HL-60/S4 treated with retinoic acid at 250 ng/mL for 4 days and 3 days (cell line): ENCODE data around the gene RAB40B.

Experiments used
- in situ Hi-C: fragments of 300-500 bp; cut with MboI; formaldehyde crosslinking; loops from 2 replicates; pipeline ENCODE4 v1.7.0; 2022; ENCODE audit warnings: low sequenced_read_pairs

The RAB40B gene

DNA sequence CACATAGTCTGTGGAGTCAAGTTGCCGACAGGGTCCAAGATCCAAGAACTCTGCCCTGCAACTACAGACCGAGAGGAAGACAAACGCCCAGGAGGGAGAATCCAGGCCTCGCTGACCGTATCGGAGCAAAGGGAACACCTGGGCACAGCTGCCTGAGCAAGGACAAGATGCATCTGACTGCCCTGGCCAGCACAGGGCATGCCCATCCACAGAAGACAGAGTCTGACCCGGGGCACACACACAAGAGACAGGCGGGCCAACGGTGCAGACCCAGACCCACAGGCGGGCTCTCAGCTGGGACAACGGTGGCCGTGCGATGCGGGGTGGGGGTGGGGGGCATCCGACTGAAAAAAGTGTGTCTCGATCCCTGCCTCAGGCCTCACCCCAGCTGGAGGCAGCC, 6.2 kb downstream of the RAB40B start:
- in situ Hi-C loops = no loop called here

DNA sequence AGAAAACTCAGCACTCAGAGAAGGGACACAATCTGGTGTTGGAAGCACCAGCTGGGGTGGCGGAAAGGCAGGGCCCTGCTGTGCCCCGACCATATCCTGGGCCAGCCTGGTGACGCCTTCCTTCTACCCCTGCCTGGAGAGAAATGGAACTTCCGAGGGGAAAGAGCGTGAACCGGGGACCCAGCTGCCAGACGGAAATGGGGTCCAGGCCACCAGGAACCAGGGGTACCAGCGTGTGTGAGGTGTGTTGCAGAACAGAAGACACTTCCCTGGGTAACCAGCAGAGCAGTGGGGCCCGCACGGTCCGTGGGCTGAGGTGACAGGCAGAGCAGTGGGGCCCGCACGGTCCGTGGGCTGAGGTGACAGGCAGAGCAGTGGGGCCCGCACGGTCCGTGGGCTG, 6.8 kb downstream of the RAB40B start:
- in situ Hi-C loops = no loop called here

DNA sequence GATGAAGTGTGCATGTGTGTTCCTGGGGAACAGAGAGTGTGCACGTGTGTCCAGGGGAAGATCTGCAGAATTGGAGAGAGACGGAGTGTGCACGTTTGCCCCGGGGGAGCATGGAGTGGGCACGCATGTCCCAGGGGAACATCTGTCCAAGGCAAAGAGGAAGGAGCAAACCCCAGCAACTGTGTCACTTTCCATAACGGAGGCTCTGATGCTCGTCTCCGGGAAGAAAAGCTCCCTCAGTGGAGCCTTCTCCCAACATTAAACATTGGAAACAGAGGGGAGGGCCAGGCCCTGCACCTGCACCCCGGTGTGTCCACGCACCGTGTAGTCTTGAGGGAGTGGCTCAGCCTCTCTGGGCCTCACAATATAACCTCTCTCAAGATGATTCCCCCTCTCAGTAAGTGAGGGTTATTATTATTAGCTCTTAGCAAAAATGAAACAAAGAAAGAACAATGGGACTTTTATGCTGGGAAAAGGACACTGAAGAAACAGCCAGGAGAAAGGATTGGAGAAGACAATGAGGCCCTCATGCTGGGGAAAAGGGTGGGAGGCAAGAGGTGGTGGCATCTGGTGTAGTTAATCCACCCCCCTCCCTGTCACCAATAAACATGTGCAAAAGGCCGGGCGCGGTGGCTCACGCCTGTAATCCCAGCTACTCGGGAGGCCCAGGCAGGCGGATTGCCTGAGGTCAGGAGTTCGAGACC, 7.6 kb downstream of the RAB40B start:
- in situ Hi-C loops = no loop called here

DNA sequence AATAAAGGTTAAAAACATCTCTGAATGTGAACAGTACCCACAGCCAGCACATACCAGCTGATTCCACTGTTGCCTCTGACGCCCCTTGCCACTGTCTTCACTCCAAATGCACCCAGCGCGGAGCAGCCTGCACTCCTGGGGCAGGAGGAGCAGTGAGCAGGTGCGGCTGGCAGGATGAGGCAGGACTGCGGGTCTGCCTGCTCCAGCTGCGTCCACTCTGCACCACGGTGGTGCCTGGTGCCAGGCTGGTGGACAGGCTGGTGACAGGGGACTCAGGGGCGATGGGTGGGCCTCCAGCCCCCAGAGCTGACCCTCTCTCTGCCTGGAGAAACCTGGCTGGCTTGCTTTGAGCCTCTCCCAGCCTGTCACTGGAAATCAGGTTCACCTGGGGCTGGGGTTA, 9.4 kb downstream of the RAB40B start:
- in situ Hi-C loops = no loop called here

DNA sequence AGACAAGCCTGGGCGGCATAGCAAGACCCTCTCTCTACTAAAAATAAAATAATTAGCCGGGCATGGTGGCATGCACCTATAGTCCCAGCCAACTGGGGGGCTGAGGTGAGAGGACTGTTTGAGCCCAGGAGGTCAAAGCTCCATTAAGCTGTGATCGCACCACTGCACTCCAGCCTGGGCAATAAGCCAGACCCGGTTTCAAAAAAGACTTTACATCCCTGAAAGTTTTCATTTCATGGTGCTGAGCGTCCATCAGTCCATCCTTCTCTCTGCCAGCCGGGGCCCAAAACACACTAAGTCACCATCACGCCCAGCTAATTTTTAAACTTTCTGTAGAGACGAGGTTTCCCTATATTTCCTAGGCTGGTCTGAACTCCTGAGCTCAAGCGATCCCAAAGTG, 10.6 kb downstream of the RAB40B start:
- in situ Hi-C loops = no loop called here

DNA sequence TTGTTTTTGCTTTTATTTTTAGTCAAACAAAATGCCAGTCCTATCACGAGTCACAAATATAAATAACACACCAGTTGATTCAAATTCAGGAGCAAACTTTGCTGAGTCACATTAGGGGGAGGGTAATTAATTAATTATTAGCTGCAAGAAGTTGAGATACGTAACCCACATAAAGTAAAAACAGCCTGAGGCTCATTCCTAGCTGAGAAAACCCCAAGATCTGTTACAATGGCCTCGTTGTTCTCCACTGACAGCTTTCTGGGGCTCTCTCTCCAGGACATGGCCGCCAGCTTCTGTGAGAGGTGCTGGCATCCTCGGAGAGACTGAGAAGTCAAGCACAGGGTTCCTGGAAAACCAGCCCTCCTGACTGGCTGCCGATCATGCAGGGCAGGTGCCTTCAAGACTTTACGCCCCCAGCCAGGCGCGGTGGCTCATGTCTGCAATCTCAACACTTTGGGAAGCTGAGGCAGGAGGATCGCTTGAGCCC, 11.1 kb downstream of the RAB40B start:
- in situ Hi-C loops = no loop called here

DNA sequence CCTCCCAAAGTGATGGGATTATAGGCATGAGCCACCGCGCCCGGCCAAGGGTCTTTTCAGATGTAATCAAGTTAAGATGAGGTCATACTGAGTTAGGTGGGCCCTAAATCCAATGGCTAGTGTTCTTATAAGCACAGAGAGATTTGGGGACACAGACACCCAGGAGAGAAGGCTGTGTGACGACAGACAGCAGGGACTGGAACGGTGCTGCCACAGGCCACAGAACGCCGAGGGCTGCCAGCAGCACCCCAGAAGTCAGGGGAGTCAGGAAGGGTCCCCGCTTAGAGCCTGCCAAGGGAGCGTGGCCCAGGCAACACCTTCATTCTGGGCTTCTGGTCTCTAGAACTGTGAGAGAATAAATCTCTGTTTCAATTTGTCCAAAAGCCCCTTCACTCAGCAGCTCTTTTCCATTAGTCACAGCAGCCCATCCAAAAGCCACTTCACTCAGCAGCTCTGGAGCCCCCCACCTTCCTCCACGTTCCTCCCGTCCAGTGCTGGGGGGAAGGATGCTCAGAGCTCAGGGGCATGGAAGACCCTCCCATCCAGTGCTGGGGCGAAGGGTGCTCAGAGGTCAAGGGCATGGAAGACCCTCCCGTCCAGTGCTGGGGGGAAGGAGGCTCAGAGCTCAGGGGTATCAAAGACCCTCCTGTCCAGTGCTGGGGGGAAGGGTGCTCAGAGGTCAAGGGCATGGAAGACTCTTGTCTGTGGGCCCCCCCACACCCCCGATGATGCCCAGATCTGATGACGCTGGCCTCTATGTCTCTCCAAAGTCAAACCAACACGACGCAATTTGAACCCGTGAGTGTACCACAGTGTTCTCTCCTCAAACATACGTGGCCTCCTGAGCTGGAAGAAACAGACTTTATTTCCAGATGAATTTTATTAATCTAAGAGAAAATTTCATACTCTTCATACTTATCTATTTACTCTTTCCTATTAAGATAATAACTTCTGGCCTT, 11.9 kb downstream of the RAB40B start:
- in situ Hi-C loops = no loop called here

DNA sequence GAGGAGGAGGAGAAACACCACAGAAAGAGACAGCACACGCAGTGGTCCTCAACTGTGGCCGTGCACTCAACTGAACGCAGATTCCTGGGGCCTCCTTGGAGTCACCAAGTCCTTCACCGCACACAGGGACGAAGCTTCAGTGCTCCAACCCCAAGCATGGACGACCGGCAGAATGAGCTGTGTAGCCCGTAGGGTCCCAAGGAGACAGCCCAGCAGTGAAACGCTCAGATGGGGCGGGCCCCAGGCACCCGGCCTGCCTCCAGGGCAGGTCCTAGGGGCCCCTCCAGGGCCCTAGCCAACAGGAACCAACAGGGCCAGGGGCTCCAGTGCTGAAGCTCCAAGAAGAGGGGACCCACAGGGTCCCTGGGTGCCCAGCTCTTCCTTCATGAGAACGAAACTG, 13.2 kb downstream of the RAB40B start:
- in situ Hi-C loops = no loop called here

DNA sequence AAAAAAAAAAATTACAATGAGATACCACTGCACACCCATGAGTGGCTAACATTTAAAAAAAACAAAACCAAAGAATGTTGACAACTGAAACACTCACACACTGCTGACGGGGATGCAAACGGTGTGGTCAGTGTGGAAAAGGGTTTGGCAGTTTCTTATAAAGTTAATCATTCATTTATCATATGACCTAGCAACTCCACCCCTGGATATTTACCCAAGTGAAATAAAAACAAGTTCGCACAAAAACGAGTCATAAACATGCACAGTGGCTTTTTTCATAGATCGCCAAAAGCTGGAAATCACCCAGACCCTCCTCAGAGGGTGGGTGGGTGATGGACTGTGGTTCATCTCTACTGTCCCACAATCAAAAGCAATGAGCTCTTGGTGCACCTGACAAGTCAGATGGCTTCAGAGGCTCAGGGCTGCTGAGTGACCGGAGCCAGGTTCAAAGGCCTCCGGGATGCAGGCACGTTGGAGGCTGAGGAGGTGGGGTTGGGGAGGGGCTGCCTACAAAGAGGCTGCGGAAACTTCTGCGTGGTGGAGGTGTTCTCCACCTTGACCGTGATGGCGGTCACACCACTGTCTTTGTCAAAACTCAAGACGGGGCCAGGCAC, 14.2 kb downstream of the RAB40B start:
- in situ Hi-C loops = no loop called here

DNA sequence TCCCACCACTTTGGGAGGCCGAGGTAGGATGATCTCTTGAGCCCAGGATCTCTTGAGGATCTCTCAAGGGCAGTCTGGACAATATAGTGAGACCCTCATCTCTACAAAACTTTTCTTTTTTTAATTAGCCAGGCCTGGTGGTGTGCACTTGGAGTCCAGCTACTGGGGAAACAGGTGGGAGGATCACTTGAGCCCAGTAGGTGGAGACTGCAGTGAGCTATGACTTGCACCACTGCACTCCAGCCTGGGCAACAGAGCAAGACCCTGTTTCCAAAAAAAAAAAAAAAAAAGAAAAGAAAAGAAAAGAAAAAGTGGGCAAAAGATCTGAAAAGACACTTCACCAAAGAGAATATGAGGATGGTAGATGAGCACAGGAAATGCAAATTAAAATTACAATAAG, 15.0 kb downstream of the RAB40B start:
- in situ Hi-C loops = no loop called here

DNA sequence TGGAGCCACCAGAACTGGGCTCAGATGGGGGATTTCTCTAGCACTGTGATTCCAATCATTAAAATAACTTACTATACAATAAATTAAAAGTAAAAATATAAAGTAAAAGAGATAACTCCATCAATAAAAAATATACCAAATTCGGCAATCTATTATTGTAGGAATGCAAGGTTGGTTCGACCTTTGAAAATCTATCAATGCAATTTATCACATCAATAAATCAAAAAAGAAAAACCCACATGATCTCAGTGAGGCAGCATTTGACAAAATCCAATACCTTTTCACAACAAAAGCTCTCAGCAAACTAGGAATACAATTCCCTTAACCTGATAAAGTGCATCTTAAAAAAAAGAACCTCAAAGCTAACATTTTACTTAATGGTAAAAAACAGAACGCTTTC, 17.0 kb downstream of the RAB40B start:
- in situ Hi-C loops = no loop called here

DNA sequence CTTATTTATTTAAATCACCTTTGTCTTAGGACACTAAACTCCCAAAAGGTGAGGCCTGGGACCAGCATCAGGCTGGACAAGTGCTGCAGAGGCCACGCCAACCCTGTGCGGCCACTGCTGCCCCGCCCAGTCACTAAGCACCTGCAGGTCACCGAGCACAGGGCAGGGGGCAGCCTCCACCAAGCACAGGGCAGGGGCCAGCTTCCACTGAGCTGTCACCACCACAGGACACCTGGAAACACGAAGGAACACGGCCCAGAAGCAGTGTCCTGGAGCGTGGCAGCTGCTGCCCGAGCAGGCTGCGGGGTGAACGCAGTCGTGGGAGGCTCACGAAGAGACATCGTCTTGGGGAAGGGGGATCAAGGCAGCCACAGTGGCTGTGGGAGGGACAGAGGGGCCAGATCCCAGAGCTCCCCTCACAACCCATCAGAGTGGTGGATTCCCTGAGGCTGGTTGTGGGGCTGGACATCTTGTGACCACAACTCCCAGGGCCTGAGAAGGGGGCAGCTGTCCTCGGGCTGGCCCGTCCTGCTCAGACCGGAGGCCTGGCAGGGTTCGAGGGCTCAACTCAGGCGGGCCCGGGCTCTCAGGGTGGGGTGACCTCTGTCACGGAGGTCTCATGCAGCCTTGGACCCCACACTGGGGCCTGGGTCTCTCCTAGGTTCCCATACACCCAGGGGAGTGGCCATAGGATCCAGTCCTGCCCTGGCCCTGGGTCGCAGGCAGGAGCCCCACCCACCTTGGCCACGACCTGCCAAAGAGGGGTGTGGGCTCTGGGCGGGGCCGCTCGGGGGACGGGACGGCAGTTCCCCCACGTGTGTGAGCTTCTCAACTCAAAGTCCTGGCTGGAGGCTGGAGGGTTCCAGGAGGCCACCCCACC, 18.7 kb downstream of the RAB40B start:
- in situ Hi-C loops = no loop called here

DNA sequence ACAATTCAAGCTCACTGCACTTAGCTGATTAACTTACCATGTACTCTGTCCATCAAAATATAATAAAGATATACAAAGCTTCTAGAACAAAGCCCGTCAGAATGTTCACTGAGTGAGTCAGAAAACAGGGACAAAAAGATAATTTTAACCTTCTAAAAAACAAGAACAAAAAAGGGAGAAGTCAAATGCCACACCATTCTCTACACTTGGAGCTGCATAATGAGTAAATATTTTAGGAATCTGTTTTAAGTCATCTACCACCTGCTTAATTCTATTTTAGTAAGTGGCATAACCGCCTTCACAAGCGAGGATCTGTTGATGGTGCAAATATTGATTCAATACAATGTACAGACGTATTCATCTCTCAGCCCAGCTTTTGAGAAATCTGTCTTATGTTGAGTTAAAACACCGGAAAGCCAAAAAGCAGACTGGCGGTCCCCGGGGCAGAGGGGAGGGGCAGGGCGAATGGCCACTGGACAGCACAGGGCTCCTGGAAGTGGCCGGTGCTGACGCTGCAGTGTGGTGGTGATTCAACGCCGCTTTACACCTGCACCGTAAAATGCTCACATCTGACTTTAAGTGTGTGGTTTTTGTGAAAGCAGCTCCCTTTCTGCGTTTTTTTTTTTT, 20.1 kb downstream of the RAB40B start:
- in situ Hi-C loops = no loop called here

DNA sequence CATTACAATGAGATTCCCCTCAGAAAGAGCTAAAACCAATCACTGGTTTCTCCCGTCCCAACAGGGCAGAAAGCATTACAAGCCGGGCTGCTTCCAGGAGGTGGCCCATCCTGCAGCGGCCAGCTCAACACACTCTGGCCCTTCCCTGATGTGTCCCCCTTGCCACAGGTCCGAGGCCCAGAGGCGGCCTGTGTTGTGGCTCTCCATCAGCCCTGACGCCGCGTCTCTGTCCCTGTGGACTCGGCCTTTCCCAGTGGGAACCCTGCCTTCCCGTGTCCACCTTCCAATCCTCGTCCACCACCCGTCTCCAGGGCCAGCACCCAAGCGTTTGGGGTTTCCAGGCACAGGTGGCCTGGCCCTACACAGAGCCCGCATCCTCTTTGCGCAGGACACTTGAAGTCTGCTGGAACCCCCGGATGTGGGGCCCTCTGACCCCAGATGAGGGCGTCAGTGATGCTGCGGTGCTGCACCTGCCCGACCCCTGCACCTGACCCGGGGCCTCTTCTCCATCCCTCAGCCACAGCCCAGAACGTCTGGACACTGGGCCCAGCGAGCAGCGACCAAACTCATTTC, 21.1 kb downstream of the RAB40B start:
- in situ Hi-C loops = no loop called here

DNA sequence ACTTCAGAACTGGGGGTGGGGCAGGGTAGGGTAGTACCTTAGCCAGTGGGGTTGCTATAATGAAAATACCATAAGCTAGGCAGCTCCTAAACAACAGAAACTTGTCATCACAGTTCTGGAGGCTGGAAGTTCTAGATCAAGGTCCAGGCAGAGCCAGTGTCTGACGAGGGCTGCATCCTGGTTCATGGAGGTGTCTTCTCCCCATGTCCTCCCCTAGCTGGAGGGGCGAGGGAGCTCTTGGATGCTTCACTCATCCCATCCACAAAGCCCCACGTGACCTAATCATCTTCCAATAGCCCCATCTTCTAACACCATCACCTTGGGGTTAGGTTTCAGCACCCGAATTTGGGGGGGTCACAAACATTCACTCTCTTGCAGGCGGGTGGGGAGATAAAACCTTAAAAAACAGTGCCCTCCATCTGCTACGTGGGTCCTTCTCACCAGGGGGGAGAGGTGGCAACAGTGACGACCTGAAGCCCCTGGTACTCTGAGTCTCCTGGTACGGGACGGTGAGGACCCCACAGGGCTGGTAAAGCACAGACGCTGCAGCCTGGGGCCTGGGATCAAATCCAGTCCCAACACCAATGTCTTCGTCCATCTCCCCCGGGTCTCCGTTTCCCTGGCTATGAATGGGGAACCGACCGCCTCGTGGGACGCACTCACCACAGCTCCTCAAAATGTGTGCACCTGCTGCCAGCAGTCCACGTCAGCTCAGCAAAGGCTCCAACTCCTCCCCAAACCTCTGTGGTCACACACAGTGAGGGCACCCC, 22.8 kb downstream of the RAB40B start:
- in situ Hi-C loops = no loop called here

DNA sequence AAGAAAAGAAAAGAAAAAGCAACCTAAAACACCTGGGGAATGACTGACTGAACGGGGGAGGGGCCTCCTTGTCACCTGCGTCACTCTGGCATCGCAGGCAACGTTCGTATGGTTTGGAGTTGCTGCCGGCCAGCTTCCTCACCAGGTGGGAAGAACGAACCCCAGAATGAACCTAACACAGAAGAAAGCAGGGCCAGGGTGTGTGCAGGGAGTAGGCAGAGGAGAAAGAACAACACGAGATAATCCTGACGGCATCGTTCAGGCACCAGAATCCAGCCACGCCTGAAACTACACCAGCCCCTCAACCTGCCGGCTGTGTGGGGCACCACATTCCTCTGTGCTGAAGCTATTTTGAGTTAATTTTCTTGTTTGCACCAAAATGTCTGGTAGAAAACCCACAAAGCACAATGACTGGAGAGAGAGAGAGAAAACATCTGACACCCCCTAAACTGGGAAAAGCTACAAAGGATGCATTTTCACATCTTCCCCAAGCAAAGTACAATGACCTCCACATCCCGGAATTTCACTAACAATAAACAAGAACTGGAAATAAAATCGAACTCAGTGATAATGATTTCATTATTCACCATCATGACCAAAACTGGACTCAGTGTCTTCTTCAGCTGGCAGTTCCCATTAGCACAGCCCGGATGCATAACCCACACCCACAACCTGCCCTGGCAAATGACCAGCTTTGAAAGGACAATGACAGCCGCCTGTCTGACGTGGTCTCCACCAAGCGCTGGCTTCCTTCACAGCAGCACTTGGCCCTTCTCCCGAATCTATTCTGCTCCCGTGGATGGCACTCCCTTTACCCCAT, 23.6 kb downstream of the RAB40B start:
- in situ Hi-C loops = no loop called here

DNA sequence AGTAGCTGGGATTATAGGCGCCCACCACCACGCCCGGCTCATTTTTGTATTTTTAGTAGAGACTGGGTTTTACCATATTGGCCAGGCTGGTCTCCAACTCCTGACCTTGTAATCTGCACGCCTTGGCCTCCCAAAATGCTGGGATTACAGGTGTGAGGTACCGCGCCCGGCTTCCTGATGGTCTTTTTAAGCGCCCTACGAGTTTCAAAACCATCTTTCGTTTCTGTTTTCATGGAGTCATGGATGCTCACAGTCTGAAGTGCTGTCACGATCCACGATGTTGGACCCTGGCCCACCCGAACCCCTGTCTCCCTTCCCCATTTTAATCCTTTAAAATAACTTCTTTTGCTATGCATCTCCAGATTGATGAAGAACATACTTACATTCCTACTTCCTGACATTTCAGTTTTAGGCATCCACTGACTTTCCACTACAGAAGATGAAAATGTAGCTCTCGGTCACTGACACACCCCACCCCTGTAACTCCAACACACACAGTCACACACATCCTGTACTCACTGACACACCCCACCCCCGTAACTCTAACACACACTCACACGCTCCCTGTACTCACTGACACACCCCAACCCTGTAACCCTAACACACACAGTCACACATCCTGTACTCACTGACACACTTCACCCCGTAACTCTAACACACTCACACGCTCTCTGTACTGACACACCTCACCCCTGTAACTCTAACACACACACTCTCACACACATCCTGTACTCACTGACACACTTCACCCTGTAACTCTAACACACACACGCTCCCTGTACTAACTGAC, 27.6 kb downstream of the RAB40B start:
- in situ Hi-C loops = no loop called here
